ENCODE results near the gene ARL15. TPM values are rescaled to one million over a fixed set of nuclear protein-coding genes. Genes with fewer than 3 reads are reported as not detected.

ARL15 gene
- total RNA-seq, 1 experiment from 2014 or later = 13.0 TPM

DNA sequence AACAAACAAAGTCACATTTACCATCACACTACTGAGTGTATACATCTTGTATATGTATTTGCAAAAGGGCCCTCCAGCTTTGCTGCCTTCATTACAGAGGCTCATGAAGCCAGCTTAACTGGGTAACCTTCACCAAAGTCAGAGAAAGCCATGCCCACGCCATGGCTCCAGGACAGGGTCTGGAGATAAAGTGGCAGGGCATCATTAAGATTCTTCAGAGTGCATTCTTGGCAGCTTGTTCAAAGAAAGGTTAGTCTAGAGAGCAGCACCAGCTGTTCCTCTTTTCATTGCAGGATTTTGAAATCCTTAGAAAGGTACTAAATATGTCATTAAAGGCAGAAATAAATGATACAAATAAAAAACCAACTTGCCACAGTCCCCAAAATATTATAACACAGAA, 416.7 kb downstream of the ARL15 start:
- H3K4ac ChIP-seq (ENCODE audit: low read depth, low read length) = no peak overlapping the region
- H2BK120ac ChIP-seq (ENCODE audit: low read depth, low read length, poor library complexity, severe bottlenecking) = no peak overlapping the region
- no peak overlapping the region for H4K8ac ChIP-seq (replicated peaks; ENCODE audit: insufficient read length, low read depth, low read length)
- no peaks in the 10 kb centered on the region for H4K20me1 ChIP-seq (ENCODE audit: control insufficient read depth, insufficient read depth, insufficient read length)
- H3K9me3 Mint-ChIP-seq = peaks cover under 1 to 9% of the 10 kb centered on the region in 2 experiments; a peak in 2 of 5 replicates
- no peak overlapping the region for H3T11ph ChIP-seq (ENCODE audit: low read length)
- no peaks in the 10 kb centered on the region for H3K23me2 ChIP-seq (ENCODE audit: insufficient read length, low read depth, low read length, poor library complexity, severe bottlenecking)
- no peak overlapping the region for H2BK12ac ChIP-seq (ENCODE audit: insufficient read length, low read depth, low read length)
- H4K5ac ChIP-seq (ENCODE audit: insufficient read length, low read depth, low read length) = no peak overlapping the region
- no peak overlapping the region for H2BK20ac ChIP-seq (ENCODE audit: low read depth, low read length, poor library complexity, severe bottlenecking)
- no peak overlapping the region for H3K27ac ChIP-seq (ENCODE audit: insufficient read length, low read depth, low read length)
- no peak overlapping the region for H3K23ac ChIP-seq (ENCODE audit: insufficient read length, low read depth, low read length)
- H3K9me3 ChIP-seq (ENCODE audit: control insufficient read depth, low read depth, low read length) = no peaks in the 10 kb centered on the region
- no CpG with 5 or more reads among the region's 1 CpG for WGBS (ENCODE audit: extremely low coverage, insufficient read length, low lambda C conversion rate)
- no peaks in the 10 kb centered on the region for H3K4me1 ChIP-seq (ENCODE audit: insufficient read depth, low read length)
- no peak overlapping the region for H2BK15ac ChIP-seq (ENCODE audit: low read depth, low read length)
- TF ChIP-seq CTCF (conservative IDR thresholded peaks at IDR 0.05) = no peak
- H3K79me2 ChIP-seq (ENCODE audit: insufficient read depth, low read length) = no peaks in the 10 kb centered on the region
- H2AK5ac ChIP-seq (ENCODE audit: insufficient read length, low read length) = no peak overlapping the region
- no peaks in the 10 kb centered on the region for H3K27me3 ChIP-seq (ENCODE audit: insufficient read depth, low read length)
- H3K18ac ChIP-seq (ENCODE audit: insufficient read length, low read depth, low read length) = no peak overlapping the region
- no peak overlapping the region for H2AFZ ChIP-seq (ENCODE audit: low read length)
- DNase-seq = no peak
- no peak overlapping the region for H4K91ac ChIP-seq (ENCODE audit: insufficient read length, low read depth, low read length)
- peaks cover 2 to 6% of the 10 kb centered on the region in 2 experiments; a peak in 2 of 4 replicates for H3K4me1 Mint-ChIP-seq
- no peak overlapping the region for H3K27ac Mint-ChIP-seq
- no peak overlapping the region for H3K4me3 Mint-ChIP-seq
- H3K56ac ChIP-seq (ENCODE audit: insufficient read length, low read depth, low read length) = no peak overlapping the region
- H3K4me2 ChIP-seq (ENCODE audit: insufficient read depth, insufficient read length, low read length) = no peak overlapping the region
- no peak overlapping the region for H3K9ac ChIP-seq (ENCODE audit: extremely low read depth, insufficient read length, low read length)
- H3K79me1 ChIP-seq (ENCODE audit: insufficient read depth, low read depth, low read length, poor library complexity, severe bottlenecking) = no peaks in the 10 kb centered on the region
- H3K14ac ChIP-seq (ENCODE audit: insufficient read depth, low read length) = no peak overlapping the region
- peaks cover 0 to 6% (median 0%) of the 10 kb centered on the region in 3 experiments; a peak in 3 of 7 replicates for H3K36me3 Mint-ChIP-seq (ENCODE audit: insufficient read depth in 1 of 3, low read depth in 3 of 3)
- H2BK5ac ChIP-seq (ENCODE audit: insufficient read length, low read length) = no peak overlapping the region
- H3K27me3 Mint-ChIP-seq (ENCODE audit: low read depth) = no peaks in the 10 kb centered on the region
